ENCODE measurements around the gene IMPDH1. TPM values are rescaled to one million over a fixed set of nuclear protein-coding genes. Genes with fewer than 3 reads are reported as not detected.

The IMPDH1 gene
- total RNA-seq, 1 experiment from 2014 or later, result 74.0 TPM

- DNase-seq (ENCODE audit: unreplicated experiment), result peak; percentile 95
- BruUV-seq (replicated peaks), result no TSS peak
- peaks cover 19% of the 10 kb centered on the region for H3K36me3 Mint-ChIP-seq (ENCODE audit: insufficient read depth, unreplicated experiment)
- TF ChIP-seq CTCF (IDR thresholded peaks at IDR 0.05; ENCODE audit: unreplicated experiment), result no peak
- H3K9me3 Mint-ChIP-seq (ENCODE audit: unreplicated experiment), result no peaks in the 10 kb centered on the region
- H3K27me3 Mint-ChIP-seq (ENCODE audit: insufficient read depth, unreplicated experiment), result peaks cover 7% of the 10 kb centered on the region
- H3K4me1 Mint-ChIP-seq (ENCODE audit: insufficient read depth, unreplicated experiment), result peaks cover 8% of the 10 kb centered on the region
- peak within 1 kb of the TSS; percentile 94 for H3K4me3 Mint-ChIP-seq (ENCODE audit: unreplicated experiment)
- ChIA-PET CTCF (interaction anchor here (0.6 to 8.8 kb wide), 14 partner anchors 9 to 773 kb away, joined by 3 to 372 read pairs (median 5); partner anchors contain the start of gene HILPDA), POLR2A (interaction anchor here (0.6 to 1.6 kb wide), 12 partner anchors 12 to 1375 kb away, joined by 3 to 7 read pairs (median 4); partner anchors contain the start of gene STRIP2)
- intact Hi-C loops (cut with micrococcal nuclease), result no loop called here
- H3K27ac Mint-ChIP-seq (ENCODE audit: low read depth, unreplicated experiment), result peak within 1 kb of the TSS; percentile 96
These were observed 66.0 kb downstream of the IMPDH1 start, which contains the start of gene RBM28 for GRCh38 chr7:128343554-128344430. Gene RBM28, minus strand, starts transcription at chr7:128343908. Its CDS starts 115 bp downstream, at chr7:128343793.

Other genes with a start within 250 kb of the IMPDH1 start
- not detected in 2 replicates for gene LEP, start 168.7 kb downstream of the IMPDH1 start, total RNA-seq (2022)
- 61.5 and 63.8 TPM in 2 replicates for gene RBM28, start 66.1 kb downstream of the IMPDH1 start, total RNA-seq (2022)
- not detected in 2 replicates for gene PRRT4, start 48.3 kb downstream of the IMPDH1 start, total RNA-seq (2022)
- gene HILPDA, start 45.9 kb upstream of the IMPDH1 start, total RNA-seq (2022), result 6.2 and 8.3 TPM in 2 replicates
- gene METTL2B, start 66.8 kb upstream of the IMPDH1 start, total RNA-seq (2022), result 34.6 and 49.7 TPM in 2 replicates